HEK293 (cell line): Measurements from ENCODE around the gene LMBR1.
"Not testable (repeated sequence)": the region's sequence is repeated elsewhere in the genome, so short reads cannot be mapped to it uniquely, and the experiment has no call there.

ENCODE experiments used
- CTCF ChIA-PET: fragments of 350-600 bp; formaldehyde crosslinking; extraction: SDS; loops from one replicate; lab custom pipeline; 2021; ENCODE audit warnings: antibody characterized with exemption; lab: Yijun Ruan, JAX
- POLR2A ChIA-PET: fragments of 300-600 bp; formaldehyde crosslinking; extraction: SDS; loops from one replicate; lab custom pipeline; 2020; ENCODE audit warnings: antibody characterized with exemption, inconsistent platforms; lab: Yijun Ruan, JAX
- H3K27ac ChIP-seq: fragments of 200-500 bp; sonication (Bioruptor generic); 2 replicates; pipeline ENCODE4 v1.5.1; 2014; ENCODE audit warnings: low read depth, low read length, control low read depth, inconsistent platforms; ENCODE audit errors: extremely low read depth
- H3K36me3 ChIP-seq, 2 experiments: fragments of 200-500 bp in 1 of 2; sonication (Bioruptor generic) in 1 of 2; 1 replicate in 1 of 2; 2 replicates in 1 of 2; pipeline ENCODE4 v1.5.1; 2014 to 2017; ENCODE audit warnings: inconsistent platforms in 2 of 2, low read length in 2 of 2; ENCODE audit not compliant: control insufficient read depth in 2 of 2, insufficient read depth in 1 of 2
- H3K4me1 ChIP-seq: fragments of 200-500 bp; sonication (Bioruptor generic); 2 replicates; pipeline ENCODE4 v1.5.1; 2014; ENCODE audit warnings: mild to moderate bottlenecking, low read length, inconsistent platforms; ENCODE audit not compliant: control insufficient read depth, insufficient read depth
- H3K4me3 ChIP-seq: 2 replicates; pipeline ENCODE4 v1.5.1; 2011; ENCODE audit warnings: low read depth, mild to moderate bottlenecking, control low read depth, low read length, moderate library complexity
- H3K9me3 ChIP-seq: fragments of 200-500 bp; sonication (Bioruptor generic); 2 replicates; pipeline ENCODE4 v1.5.1; 2014; ENCODE audit warnings: low read depth, low read length, inconsistent platforms; ENCODE audit not compliant: control insufficient read depth, insufficient read depth
- EGR2 ChIP-seq: fragments of 450-650 bp; formaldehyde crosslinking; IDR thresholded peaks from 2 replicates; pipeline ENCODE4 v1.5.1; 2016; ENCODE audit warnings: low read depth, missing biosample characterization, missing genetic modification characterization
- GLIS2 ChIP-seq: fragments of 450-650 bp; formaldehyde crosslinking; IDR thresholded peaks from 2 replicates; pipeline ENCODE4 v1.5.1; 2016; ENCODE audit warnings: missing biosample characterization, missing genetic modification characterization
- IKZF3 ChIP-seq: fragments of 450-650 bp; IDR thresholded peaks from 2 replicates; pipeline ENCODE4 v1.5.0; 2018; ENCODE audit warnings: missing biosample characterization, mild to moderate bottlenecking, missing genetic modification characterization, moderate library complexity
- YY2 ChIP-seq: fragments of 450-650 bp; formaldehyde crosslinking; IDR thresholded peaks from 2 replicates; pipeline ENCODE4 v1.5.1; 2016; ENCODE audit warnings: missing biosample characterization, missing genetic modification characterization
- ZFHX2 ChIP-seq: fragments of 450-650 bp; formaldehyde crosslinking; conservative IDR thresholded peaks from 2 replicates; pipeline ENCODE4 v1.5.1; 2016; ENCODE audit warnings: missing biosample characterization, missing genetic modification characterization
- ZFP41 ChIP-seq: fragments of 450-650 bp; formaldehyde crosslinking; IDR thresholded peaks from 2 replicates; pipeline ENCODE4 v1.5.1; 2016; ENCODE audit warnings: missing biosample characterization, missing genetic modification characterization, borderline replicate concordance
- ZNF133 ChIP-seq: fragments of 450-650 bp; formaldehyde crosslinking; IDR thresholded peaks from 2 replicates; pipeline ENCODE4 v1.5.1; 2016; ENCODE audit warnings: missing biosample characterization, missing genetic modification characterization
- ZNF146 ChIP-seq: fragments of 450-650 bp; formaldehyde crosslinking; IDR thresholded peaks from 2 replicates; pipeline ENCODE4 v1.5.1; 2016; ENCODE audit warnings: missing biosample characterization, missing genetic modification characterization
- ZNF184 ChIP-seq: fragments of 450-650 bp; IDR thresholded peaks from 2 replicates; pipeline ENCODE4 v1.5.1; 2018; ENCODE audit warnings: missing biosample characterization, mild to moderate bottlenecking, missing genetic modification characterization
- ZNF223 ChIP-seq: fragments of 450-650 bp; formaldehyde crosslinking; IDR thresholded peaks from 2 replicates; pipeline ENCODE4 v1.5.1; 2016; ENCODE audit warnings: missing biosample characterization, missing genetic modification characterization
- ZNF416 ChIP-seq: fragments of 450-650 bp; formaldehyde crosslinking; IDR thresholded peaks from 2 replicates; pipeline ENCODE4 v1.5.1; 2016; ENCODE audit warnings: missing biosample characterization, missing genetic modification characterization
- ZNF501 ChIP-seq: fragments of 450-650 bp; formaldehyde crosslinking; IDR thresholded peaks from 2 replicates; pipeline ENCODE4 v1.5.1; 2016; ENCODE audit warnings: missing biosample characterization, missing genetic modification characterization
- ZNF555 ChIP-seq: fragments of 450-650 bp; formaldehyde crosslinking; conservative IDR thresholded peaks from 2 replicates; pipeline ENCODE4 v1.5.1; 2017; ENCODE audit warnings: missing biosample characterization, mild to moderate bottlenecking, missing genetic modification characterization, inconsistent platforms
- ZNF621 ChIP-seq: fragments of 450-650 bp; formaldehyde crosslinking; IDR thresholded peaks from 2 replicates; pipeline ENCODE4 v1.5.1; 2017; ENCODE audit warnings: missing biosample characterization, missing genetic modification characterization
- ZNF629 ChIP-seq: fragments of 450-650 bp; formaldehyde crosslinking; IDR thresholded peaks from 2 replicates; pipeline ENCODE4 v1.5.1; 2017; ENCODE audit warnings: missing biosample characterization, missing genetic modification characterization
- ZNF792 ChIP-seq: fragments of 450-650 bp; formaldehyde crosslinking; IDR thresholded peaks from 2 replicates; pipeline ENCODE4 v1.5.1; 2016; ENCODE audit warnings: missing biosample characterization, missing genetic modification characterization
- ZXDB ChIP-seq: fragments of 450-650 bp; formaldehyde crosslinking; IDR thresholded peaks from 2 replicates; pipeline ENCODE4 v1.5.1; 2016; ENCODE audit warnings: missing biosample characterization, missing genetic modification characterization
- TF ChIP-seq, protein P1 (sequence below): fragments of 450-650 bp; formaldehyde crosslinking; IDR thresholded peaks from 2 replicates; pipeline ENCODE4 v1.5.1; 2016; ENCODE audit warnings: missing biosample characterization, missing genetic modification characterization
- TF ChIP-seq, protein P2 (sequence below): fragments of 450-650 bp; formaldehyde crosslinking; IDR thresholded peaks from 2 replicates; pipeline ENCODE4 v1.5.1; 2016; ENCODE audit warnings: missing biosample characterization, missing genetic modification characterization
- TF ChIP-seq, protein P3 (sequence below): fragments of 450-650 bp; formaldehyde crosslinking; IDR thresholded peaks from 2 replicates; pipeline ENCODE4 v1.5.1; 2016; ENCODE audit warnings: missing biosample characterization, missing genetic modification characterization
- TF ChIP-seq, protein P4 (sequence below): fragments of 450-650 bp; formaldehyde crosslinking; IDR thresholded peaks from 2 replicates; pipeline ENCODE4 v1.5.1; 2016; ENCODE audit warnings: missing biosample characterization, missing genetic modification characterization, low read depth

Gene LMBR1

DNA sequence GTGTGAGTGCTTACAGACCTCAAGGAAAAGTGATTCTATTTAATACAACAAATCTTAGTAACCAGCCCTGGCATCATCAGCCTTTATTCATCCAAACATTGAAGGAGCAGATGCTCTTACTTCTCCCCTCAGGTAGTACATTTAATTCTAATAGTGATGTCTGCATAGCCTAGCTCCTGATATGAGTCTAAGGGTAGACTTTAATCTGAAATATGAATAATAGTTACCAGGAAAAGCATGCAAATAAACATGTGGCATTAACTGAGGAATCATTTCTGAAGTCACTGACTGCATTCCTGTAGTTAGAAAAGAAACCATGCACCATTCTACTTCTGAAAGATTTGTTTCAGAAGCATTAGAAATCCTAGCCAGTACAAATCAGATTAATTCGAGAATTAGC, 25.7 kb upstream of the LMBR1 start:
- CTCF ChIA-PET, result no interaction called here
- no peaks in the 10 kb centered on the region for H3K36me3 ChIP-seq
- no peaks in the 10 kb centered on the region for H3K4me1 ChIP-seq
- no peak for TF ChIP-seq YY2 (tag by site-specific recombination)
- TF ChIP-seq ZNF416 (tag by site-specific recombination), result no peak
- TF ChIP-seq ZNF621 (tag by site-specific recombination), result no peak
- no peak for TF ChIP-seq ZXDB
- TF ChIP-seq, protein P1, sequence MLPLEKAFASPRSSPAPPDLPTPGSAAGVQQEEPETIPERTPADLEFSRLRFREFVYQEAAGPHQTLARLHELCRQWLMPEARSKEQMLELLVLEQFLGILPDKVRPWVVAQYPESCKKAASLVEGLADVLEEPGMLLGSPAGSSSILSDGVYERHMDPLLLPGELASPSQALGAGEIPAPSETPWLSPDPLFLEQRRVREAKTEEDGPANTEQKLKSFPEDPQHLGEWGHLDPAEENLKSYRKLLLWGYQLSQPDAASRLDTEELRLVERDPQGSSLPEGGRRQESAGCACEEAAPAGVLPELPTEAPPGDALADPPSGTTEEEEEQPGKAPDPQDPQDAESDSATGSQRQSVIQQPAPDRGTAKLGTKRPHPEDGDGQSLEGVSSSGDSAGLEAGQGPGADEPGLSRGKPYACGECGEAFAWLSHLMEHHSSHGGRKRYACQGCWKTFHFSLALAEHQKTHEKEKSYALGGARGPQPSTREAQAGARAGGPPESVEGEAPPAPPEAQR (tag by site-specific recombination), result no peak
- no peak for TF ChIP-seq ZNF555 (tag by site-specific recombination)
- no peak for TF ChIP-seq ZNF133 (tag by site-specific recombination)
- no peak for TF ChIP-seq GLIS2
- TF ChIP-seq ZNF792, result no peak
- TF ChIP-seq, protein P2, sequence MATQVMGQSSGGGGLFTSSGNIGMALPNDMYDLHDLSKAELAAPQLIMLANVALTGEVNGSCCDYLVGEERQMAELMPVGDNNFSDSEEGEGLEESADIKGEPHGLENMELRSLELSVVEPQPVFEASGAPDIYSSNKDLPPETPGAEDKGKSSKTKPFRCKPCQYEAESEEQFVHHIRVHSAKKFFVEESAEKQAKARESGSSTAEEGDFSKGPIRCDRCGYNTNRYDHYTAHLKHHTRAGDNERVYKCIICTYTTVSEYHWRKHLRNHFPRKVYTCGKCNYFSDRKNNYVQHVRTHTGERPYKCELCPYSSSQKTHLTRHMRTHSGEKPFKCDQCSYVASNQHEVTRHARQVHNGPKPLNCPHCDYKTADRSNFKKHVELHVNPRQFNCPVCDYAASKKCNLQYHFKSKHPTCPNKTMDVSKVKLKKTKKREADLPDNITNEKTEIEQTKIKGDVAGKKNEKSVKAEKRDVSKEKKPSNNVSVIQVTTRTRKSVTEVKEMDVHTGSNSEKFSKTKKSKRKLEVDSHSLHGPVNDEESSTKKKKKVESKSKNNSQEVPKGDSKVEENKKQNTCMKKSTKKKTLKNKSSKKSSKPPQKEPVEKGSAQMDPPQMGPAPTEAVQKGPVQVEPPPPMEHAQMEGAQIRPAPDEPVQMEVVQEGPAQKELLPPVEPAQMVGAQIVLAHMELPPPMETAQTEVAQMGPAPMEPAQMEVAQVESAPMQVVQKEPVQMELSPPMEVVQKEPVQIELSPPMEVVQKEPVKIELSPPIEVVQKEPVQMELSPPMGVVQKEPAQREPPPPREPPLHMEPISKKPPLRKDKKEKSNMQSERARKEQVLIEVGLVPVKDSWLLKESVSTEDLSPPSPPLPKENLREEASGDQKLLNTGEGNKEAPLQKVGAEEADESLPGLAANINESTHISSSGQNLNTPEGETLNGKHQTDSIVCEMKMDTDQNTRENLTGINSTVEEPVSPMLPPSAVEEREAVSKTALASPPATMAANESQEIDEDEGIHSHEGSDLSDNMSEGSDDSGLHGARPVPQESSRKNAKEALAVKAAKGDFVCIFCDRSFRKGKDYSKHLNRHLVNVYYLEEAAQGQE (tag by site-specific recombination), result no peak
- no peak for TF ChIP-seq EGR2
- no peak for TF ChIP-seq IKZF3 (tag by site-specific recombination)
- TF ChIP-seq ZFP41, result no peak
- TF ChIP-seq, protein P3, sequence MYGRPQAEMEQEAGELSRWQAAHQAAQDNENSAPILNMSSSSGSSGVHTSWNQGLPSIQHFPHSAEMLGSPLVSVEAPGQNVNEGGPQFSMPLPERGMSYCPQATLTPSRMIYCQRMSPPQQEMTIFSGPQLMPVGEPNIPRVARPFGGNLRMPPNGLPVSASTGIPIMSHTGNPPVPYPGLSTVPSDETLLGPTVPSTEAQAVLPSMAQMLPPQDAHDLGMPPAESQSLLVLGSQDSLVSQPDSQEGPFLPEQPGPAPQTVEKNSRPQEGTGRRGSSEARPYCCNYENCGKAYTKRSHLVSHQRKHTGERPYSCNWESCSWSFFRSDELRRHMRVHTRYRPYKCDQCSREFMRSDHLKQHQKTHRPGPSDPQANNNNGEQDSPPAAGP (tag by site-specific recombination), result no peak
- no peak for TF ChIP-seq ZNF501 (tag by site-specific recombination)
- no peak for TF ChIP-seq ZNF629 (tag by site-specific recombination)
- no peak for TF ChIP-seq ZFHX2 (tag by site-specific recombination)
- TF ChIP-seq ZNF223 (tag by site-specific recombination), result no peak
- TF ChIP-seq, protein P4, sequence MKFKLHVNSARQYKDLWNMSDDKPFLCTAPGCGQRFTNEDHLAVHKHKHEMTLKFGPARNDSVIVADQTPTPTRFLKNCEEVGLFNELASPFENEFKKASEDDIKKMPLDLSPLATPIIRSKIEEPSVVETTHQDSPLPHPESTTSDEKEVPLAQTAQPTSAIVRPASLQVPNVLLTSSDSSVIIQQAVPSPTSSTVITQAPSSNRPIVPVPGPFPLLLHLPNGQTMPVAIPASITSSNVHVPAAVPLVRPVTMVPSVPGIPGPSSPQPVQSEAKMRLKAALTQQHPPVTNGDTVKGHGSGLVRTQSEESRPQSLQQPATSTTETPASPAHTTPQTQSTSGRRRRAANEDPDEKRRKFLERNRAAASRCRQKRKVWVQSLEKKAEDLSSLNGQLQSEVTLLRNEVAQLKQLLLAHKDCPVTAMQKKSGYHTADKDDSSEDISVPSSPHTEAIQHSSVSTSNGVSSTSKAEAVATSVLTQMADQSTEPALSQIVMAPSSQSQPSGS, result no peak
- TF ChIP-seq, all 188 proteins: peak for 0
- Histone ChIP-seq H3K9me3 (no peaks in the 10 kb centered on the region), H3K27ac (no peak overlapping the region), H3K4me3 (no peak overlapping the region)
- POLR2A ChIA-PET, result no interaction called here

DNA sequence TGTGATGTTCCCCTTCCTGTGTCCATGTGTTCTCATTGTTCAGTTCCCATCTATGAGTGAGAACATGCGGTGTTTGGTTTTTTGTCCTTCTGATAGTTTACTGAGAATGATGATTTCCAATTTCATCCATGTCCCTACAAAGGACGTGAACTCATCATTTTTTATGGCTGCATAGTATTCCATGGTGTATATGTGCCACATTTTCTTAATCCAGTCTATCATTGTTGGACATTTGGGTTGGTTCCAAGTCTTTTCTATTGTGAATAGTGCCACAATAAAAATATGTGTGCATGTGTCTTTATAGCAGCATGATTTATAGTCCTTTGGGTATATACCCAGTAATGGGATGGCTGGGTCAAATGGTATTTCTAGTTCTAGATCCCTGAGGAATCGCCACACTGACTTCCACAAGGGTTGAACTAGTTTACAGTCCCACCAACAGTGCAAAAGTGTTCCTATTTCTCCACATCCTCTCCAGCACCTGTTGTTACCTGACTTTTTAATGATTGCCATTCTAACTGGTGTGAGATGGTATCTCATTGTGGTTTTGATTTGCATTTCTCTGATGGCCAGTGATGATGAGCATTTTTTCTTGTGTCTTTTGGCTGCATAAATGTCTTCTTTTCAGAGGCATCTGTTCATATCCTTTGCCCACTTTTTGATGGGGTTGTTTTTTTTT, 16.7 kb upstream of the LMBR1 start:
- H3K4me1 ChIP-seq, H3K27ac ChIP-seq, H3K36me3 ChIP-seq, H3K9me3 ChIP-seq, CTCF ChIA-PET, H3K4me3 ChIP-seq, POLR2A ChIA-PET: not testable (repeated sequence)
- TF ChIP-seq ZNF184 (tag by site-specific recombination) (peak; percentile 98), ZNF146 (peak; percentile 67; the same call in 1 of the 2 replicates)
